Measurements from ENCODE around the gene HMCN2.

HMCN2 gene

GRCh38 chr9:130311408-130312140, 46.0 kb downstream of the HMCN2 start:
- DNase-seq = no peak

GRCh38 chr9:130313103-130313858, 47.7 kb downstream of the HMCN2 start:
- no peak for DNase-seq

- DNase-seq = no peak
Measured at GRCh38 chr9:130315446-130316226, 50.1 kb downstream of the HMCN2 start.

- DNase-seq = no peak
Measured at GRCh38 chr9:130316430-130316829, 50.9 kb downstream of the HMCN2 start.

GRCh38 chr9:130319300-130319699, 53.7 kb downstream of the HMCN2 start:
- no peak for DNase-seq

- DNase-seq = no peak
Measured at GRCh38 chr9:130319944-130320712, 54.6 kb downstream of the HMCN2 start.

GRCh38 chr9:130320723-130321481, 55.3 kb downstream of the HMCN2 start:
- no peak for DNase-seq

GRCh38 chr9:130321539-130321938, 56.0 kb downstream of the HMCN2 start:
- no peak for DNase-seq

- DNase-seq = no peak
Measured at GRCh38 chr9:130323051-130323745, 57.6 kb downstream of the HMCN2 start.

- no peak for DNase-seq
Measured at GRCh38 chr9:130325921-130326320, 60.4 kb downstream of the HMCN2 start.

- no peak for DNase-seq
Measured at GRCh38 chr9:130327070-130327780, 61.7 kb downstream of the HMCN2 start.

GRCh38 chr9:130327781-130328348, 62.3 kb downstream of the HMCN2 start:
- no peak for DNase-seq

- no peak for DNase-seq
Measured at GRCh38 chr9:130328349-130328801, 62.8 kb downstream of the HMCN2 start.

- DNase-seq = no peak
Measured at GRCh38 chr9:130329061-130329460, 63.5 kb downstream of the HMCN2 start.

GRCh38 chr9:130330202-130330862, 64.8 kb downstream of the HMCN2 start:
- no peak for DNase-seq

- no peak for DNase-seq
Measured at GRCh38 chr9:130331061-130331460, 65.5 kb downstream of the HMCN2 start.

GRCh38 chr9:130331573-130331972, 66.0 kb downstream of the HMCN2 start:
- DNase-seq = no peak

GRCh38 chr9:130332384-130332926, 66.9 kb downstream of the HMCN2 start:
- no peak for DNase-seq

- no peak for DNase-seq
Measured at GRCh38 chr9:130333041-130333711, 67.6 kb downstream of the HMCN2 start.
